Thymus (tissue), 11 donors: ENCODE measurements around the gene PPIA. TPM values are rescaled to one million over a fixed set of nuclear protein-coding genes. Genes with fewer than 3 reads are reported as not detected.

Source experiments
- DNase-seq, 9 donors: peaks; one replicate each; pipeline ENCODE4 v3.0.0-alpha.2; 2013; ENCODE audit warnings: low spot score in 9 of 9, low read depth in 6 of 9, missing footprints in 1 of 9
- H3K27ac ChIP-seq, 2 donors: one replicate each; pipeline ENCODE4 v1.5.1; 2013; ENCODE audit warnings: control low read depth in 1 of 2, low read depth in 1 of 2, low read length in 1 of 2, mild to moderate bottlenecking in 1 of 2, moderate library complexity in 1 of 2
- H3K27me3 ChIP-seq, 2 donors: one replicate each; pipeline ENCODE4 v1.5.1; 2013; ENCODE audit warnings: low read length in 1 of 2; ENCODE audit not compliant: control insufficient read depth in 2 of 2, insufficient read depth in 1 of 2
- H3K36me3 ChIP-seq, 2 donors: one replicate each; pipeline ENCODE4 v1.5.1; 2013; ENCODE audit warnings: low read length in 1 of 2, mild to moderate bottlenecking in 1 of 2, moderate library complexity in 1 of 2; ENCODE audit not compliant: control insufficient read depth in 2 of 2, insufficient read depth in 2 of 2
- H3K4me1 ChIP-seq, 2 donors: one replicate each; pipeline ENCODE4 v1.5.1; 2013; ENCODE audit warnings: low read length in 2 of 2; ENCODE audit not compliant: control insufficient read depth in 2 of 2, insufficient read depth in 2 of 2
- H3K4me3 ChIP-seq, 2 donors: one replicate each; pipeline ENCODE4 v1.5.1; 2013; ENCODE audit warnings: low read length in 2 of 2, control low read depth in 1 of 2, mild to moderate bottlenecking in 1 of 2
- H3K9me3 ChIP-seq, 2 donors: one replicate each; pipeline ENCODE4 v1.5.1; 2013; ENCODE audit warnings: low read length in 1 of 2, mild to moderate bottlenecking in 1 of 2; ENCODE audit not compliant: control insufficient read depth in 2 of 2, insufficient read depth in 1 of 2
- WGBS: extraction: QIAGEN DNeasy Blood & Tissue Kit; methylation state at CpG from one replicate; pipeline ENCODE4 v1.1.7; 2013; 5-methylcytosine and 5-hydroxymethylcytosine counted together
- polyA plus RNA-seq: library from polyadenylated mRNA; stranded (reverse); fragments of 200-250 nt; gene quantifications from one replicate; pipeline ENCODE4 v1.2.3, GENCODE V29; 2013
- total RNA-seq: library from RNA; stranded (reverse); fragments of 120-200 nt; gene quantifications from one replicate; pipeline ENCODE4 v1.2.4, GENCODE V29; 2013
- donor health status: healthy.

Gene PPIA
- total and polyA plus RNA-seq, 2 donors = 2,685 to 3,565 TPM

- no peaks in the 10 kb centered on the region for H3K27me3 ChIP-seq
- peaks cover 58 to 59% of the 10 kb centered on the region in 2 donors for H3K36me3 ChIP-seq
- 93% methylated on average over 19 of the region's 19 CpGs for WGBS
- H3K9me3 ChIP-seq = no peaks in the 10 kb centered on the region
- H3K4me3 ChIP-seq = no peak overlapping the region
- no peak for DNase-seq
- peaks cover 10 to 21% of the 10 kb centered on the region in 2 donors for H3K4me1 ChIP-seq
- H3K27ac ChIP-seq = peak overlapping the region; percentile 62 to 70
Measured at GRCh38 chr7:44767134-44767911, 29.2 kb upstream of the PPIA start.

- DNase-seq = peak in 6 of 9 donors; percentile 25 to 79 (median 47)
- H3K4me3 ChIP-seq = no peak overlapping the region
- peaks cover 51 to 52% of the 10 kb centered on the region in 2 donors for H3K36me3 ChIP-seq
Measured at GRCh38 chr7:44767912-44768627, 28.4 kb upstream of the PPIA start.

DNA sequence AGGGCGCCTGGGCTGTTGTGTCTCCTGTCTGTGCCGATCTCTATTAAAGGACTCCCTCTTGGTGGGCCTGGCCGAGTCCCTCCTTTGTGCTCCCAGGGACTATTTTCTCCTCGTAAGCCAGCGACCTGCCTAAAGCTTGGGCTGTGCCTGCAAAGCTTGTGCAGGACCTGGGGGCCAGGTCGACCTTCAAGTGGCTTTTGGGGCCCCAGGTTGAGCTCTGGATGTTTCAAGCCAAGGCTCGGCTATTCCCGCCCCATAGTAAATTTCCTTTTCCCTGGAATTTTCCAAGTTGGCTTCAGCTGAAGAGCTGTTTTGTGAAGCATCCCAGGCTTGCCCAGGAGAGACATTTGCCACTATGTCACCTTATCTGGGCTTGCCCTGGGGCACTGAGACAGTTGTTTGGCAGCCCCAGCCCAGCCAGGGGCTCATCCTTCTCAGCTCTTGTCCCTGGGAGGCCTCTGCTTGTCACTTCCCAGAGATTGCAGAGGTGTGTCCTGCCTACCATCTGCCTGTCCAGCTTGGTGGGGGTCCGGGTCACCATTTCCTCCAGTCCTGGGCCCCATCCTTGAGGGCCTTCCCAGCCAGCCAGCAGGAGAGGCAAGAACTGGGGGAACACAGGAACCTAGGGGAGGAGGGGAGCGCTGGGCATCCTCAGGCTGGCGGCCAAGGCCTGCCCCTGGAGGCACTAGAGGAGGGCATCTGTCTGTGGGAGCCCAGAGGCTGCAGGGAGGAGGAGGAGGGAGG lies 27.7 kb upstream of the PPIA start:
- Histone ChIP-seq H3K4me3 (no peak overlapping the region), H3K9me3 (no peaks in the 10 kb centered on the region), H3K4me1 (peaks cover 10 to 21% of the 10 kb centered on the region in 2 donors), H3K27me3 (no peaks in the 10 kb centered on the region), H3K27ac (peak overlapping the region; percentile 7 to 70), H3K36me3 (peaks cover 44 to 45% of the 10 kb centered on the region in 2 donors)
- no peak for DNase-seq
- WGBS = 83% methylated on average over 11 of the region's 11 CpGs

More at GRCh38 chr7:44767912-44768627, 28.4 kb upstream of the PPIA start:
- no peaks in the 10 kb centered on the region for H3K9me3 ChIP-seq
- no peaks in the 10 kb centered on the region for H3K27me3 ChIP-seq
- peaks cover 10 to 21% of the 10 kb centered on the region in 2 donors for H3K4me1 ChIP-seq
- 65% methylated on average over 12 of the region's 12 CpGs for WGBS
- H3K27ac ChIP-seq = peak overlapping the region; percentile 62 to 70

DNA sequence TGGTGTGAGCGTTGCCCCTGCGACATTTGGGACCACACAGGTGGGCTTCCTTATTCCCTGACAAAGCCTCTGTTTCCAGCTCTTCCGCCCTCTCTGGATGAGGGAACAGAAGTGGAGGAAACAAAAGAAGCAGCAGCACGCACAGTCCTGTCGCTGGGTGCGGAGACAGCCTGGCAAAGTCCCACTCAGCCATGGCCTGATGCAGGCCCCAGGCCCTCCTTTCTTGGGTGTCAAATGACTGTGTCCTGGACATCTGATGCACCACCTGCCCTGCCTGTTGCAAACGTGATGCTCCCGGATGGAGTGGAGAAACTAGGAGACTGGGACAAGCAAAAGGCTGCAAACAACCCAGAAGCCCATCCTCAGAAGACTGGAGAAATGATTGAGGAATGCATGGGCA lies 27.1 kb upstream of the PPIA start:
- Histone ChIP-seq H3K9me3 (no peaks in the 10 kb centered on the region), H3K4me3 (no peak overlapping the region), H3K27ac (peak overlapping the region in 1 of 2 donors; percentile 0), H3K4me1 (peaks cover 10 to 21% of the 10 kb centered on the region in 2 donors), H3K36me3 (peaks cover 39% of the 10 kb centered on the region in 2 donors), H3K27me3 (no peaks in the 10 kb centered on the region)
- DNase-seq = no peak
- 94% methylated on average over 8 of the region's 8 CpGs for WGBS

DNA sequence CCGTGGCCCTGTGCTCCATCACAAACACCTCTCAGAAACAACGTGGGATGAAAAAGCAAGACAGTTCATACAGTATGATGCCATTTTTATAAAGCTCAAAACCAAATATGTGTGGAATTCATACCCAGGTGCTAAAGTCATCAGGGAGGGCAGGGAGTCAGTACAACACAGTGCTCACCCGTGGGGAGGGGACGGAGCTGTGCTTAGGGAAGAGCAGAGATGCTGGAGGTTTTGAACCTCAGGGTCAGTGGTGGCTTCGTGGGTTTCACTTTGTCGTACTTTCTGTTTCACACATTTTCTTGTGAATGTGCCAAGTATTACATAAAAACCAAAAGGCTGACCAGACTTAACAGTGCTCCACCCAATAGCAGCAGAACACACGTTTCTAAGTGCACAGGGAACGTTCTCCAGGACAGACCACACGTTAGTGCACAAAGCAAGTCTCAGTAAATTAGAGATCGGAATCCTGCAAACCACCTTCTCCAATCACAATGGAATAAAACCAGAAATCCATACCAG lies 26.6 kb upstream of the PPIA start:
- peaks cover 34 to 35% of the 10 kb centered on the region in 2 donors for H3K36me3 ChIP-seq
- H3K4me1 ChIP-seq = peaks cover 10 to 21% of the 10 kb centered on the region in 2 donors
- H3K9me3 ChIP-seq = no peaks in the 10 kb centered on the region
- peak overlapping the region in 1 of 2 donors; percentile 0 for H3K27ac ChIP-seq
- H3K27me3 ChIP-seq = no peaks in the 10 kb centered on the region
- peak in 1 of 9 donors; percentile 25 for DNase-seq
- no peak overlapping the region for H3K4me3 ChIP-seq
- 49% methylated on average over 10 of the region's 10 CpGs for WGBS

DNA sequence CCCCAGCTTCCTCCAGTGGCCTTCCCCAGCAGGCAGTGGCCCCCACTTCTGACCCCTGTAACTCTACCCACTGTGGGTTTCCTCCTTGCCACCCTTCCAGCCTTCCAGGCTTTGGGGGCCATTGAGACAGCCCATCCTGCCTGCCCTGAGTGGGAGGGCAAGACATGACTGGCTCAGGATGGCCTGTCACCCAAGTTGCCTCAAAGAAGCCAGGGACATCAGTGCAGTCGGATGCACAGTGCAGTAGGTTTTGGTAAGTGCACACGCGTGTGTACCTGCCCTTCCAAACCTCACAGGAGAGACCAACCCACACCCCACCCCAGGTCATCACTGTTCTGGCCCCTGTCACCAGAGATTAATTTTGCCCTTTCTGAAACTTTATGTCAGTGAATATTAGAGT lies 25.1 kb upstream of the PPIA start:
- no peak overlapping the region for H3K27ac ChIP-seq

GRCh38 chr7:44772440-44772839 lies 24.0 kb upstream of the PPIA start:
- H3K27ac ChIP-seq = no peak overlapping the region
- H3K4me3 ChIP-seq = no peak overlapping the region
- no peaks in the 10 kb centered on the region for H3K9me3 ChIP-seq
- WGBS = 79% methylated on average over 6 of the region's 6 CpGs
- H3K36me3 ChIP-seq = peaks cover 8 to 9% of the 10 kb centered on the region in 2 donors
- DNase-seq = no peak
- H3K27me3 ChIP-seq = no peaks in the 10 kb centered on the region
- H3K4me1 ChIP-seq = peaks cover 10 to 17% of the 10 kb centered on the region in 2 donors

More for the DNA sequence above, 25.1 kb upstream of the PPIA start:
- H3K36me3 ChIP-seq = peaks cover 19 to 20% of the 10 kb centered on the region in 2 donors
- 73% methylated on average over 3 of the region's 3 CpGs for WGBS
- H3K4me3 ChIP-seq = no peak overlapping the region
- no peak for DNase-seq
- peaks cover 10 to 21% of the 10 kb centered on the region in 2 donors for H3K4me1 ChIP-seq
- H3K27me3 ChIP-seq = no peaks in the 10 kb centered on the region
- no peaks in the 10 kb centered on the region for H3K9me3 ChIP-seq

DNA sequence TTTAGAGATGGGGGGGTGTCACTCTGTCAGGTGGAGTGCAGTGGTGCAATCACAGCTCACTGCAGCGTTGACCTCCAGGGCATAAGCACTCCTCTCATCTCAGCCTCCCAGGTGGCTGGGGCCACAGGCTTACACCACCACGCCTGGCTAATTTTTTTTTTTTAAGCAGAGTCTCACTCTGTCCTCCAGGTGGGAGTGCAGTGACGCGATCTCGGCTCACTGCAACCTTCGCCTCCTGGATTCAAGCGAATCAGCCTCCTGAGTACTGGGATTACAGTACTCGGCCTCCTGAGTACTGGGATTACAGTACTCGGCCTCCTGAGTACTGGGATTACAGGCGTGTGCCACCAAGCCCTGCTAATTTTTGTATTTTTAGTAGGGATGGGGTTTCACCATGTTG lies 23.6 kb upstream of the PPIA start:
- DNase-seq = no peak
- Histone ChIP-seq H3K9me3 (no peaks in the 10 kb centered on the region), H3K4me3 (no peak overlapping the region), H3K4me1 (peaks cover 6 to 13% of the 10 kb centered on the region in 2 donors), H3K36me3 (peaks cover 4% of the 10 kb centered on the region in 2 donors), H3K27ac (no peak overlapping the region), H3K27me3 (no peaks in the 10 kb centered on the region)
- WGBS = 84% methylated on average over 10 of the region's 10 CpGs
